Activated naive CD4-positive, alpha-beta T cell (primary cell): ENCODE data around the gene ENO3.

ENCODE experiments used
- DNase-seq, 4 experiments: peaks; one replicate each; lab custom pipeline; 2025; lab: John Stamatoyannopoulos, UW

The ENO3 gene

GRCh38 chr17:4973256-4974114 is 22.6 kb downstream of the ENO3 start:
- DNase-seq, result no peak

- no peak for DNase-seq
These were observed 23.3 kb downstream of the ENO3 start for GRCh38 chr17:4974115-4974670.

- DNase-seq, result no peak
These were observed 27.8 kb downstream of the ENO3 start for GRCh38 chr17:4978726-4979125.

- DNase-seq, result no peak
These were observed 29.8 kb downstream of the ENO3 start for GRCh38 chr17:4980644-4981216.

GRCh38 chr17:4982305-4982704 is 31.4 kb downstream of the ENO3 start:
- no peak for DNase-seq

GRCh38 chr17:4986403-4986802 is 35.5 kb downstream of the ENO3 start:
- DNase-seq, result no peak

GRCh38 chr17:4986951-4987766 is 36.2 kb downstream of the ENO3 start, which contains the start of gene CAMTA2:
CAMTA2 (minus strand) TSS chr17:4987675; CDS start chr17:4986222, 1,453 bp downstream.
- peak; percentile 49 to 82 (median 70) for DNase-seq

GRCh38 chr17:4987767-4988567 is 37.0 kb downstream of the ENO3 start:
- DNase-seq, result no peak

- DNase-seq, result no peak
These were observed 43.2 kb downstream of the ENO3 start for GRCh38 chr17:4994081-4994595.

GRCh38 chr17:4997302-4998026 is 46.5 kb downstream of the ENO3 start, which contains the start of the genes INCA1 and KIF1C:
INCA1 (minus strand) TSS chr17:4997522; CDS start chr17:4994437, 3,085 bp downstream.
KIF1C (plus strand) TSS chr17:4997950; CDS start chr17:5000247, 2,297 bp downstream.
- DNase-seq, result peak; percentile 68 to 88 (median 79)

- DNase-seq, result peak in 1 of 4 experiments; percentile 42
These were observed 47.3 kb downstream of the ENO3 start for GRCh38 chr17:4998027-4998731.

GRCh38 chr17:4998732-4999429 is 48.0 kb downstream of the ENO3 start:
- DNase-seq, result no peak

GRCh38 chr17:4999430-5000093 is 48.6 kb downstream of the ENO3 start:
- no peak for DNase-seq

GRCh38 chr17:5000237-5000639 is 49.3 kb downstream of the ENO3 start:
- no peak for DNase-seq

GRCh38 chr17:5002121-5002788 is 51.3 kb downstream of the ENO3 start:
- no peak for DNase-seq

GRCh38 chr17:5003214-5003867 is 52.4 kb downstream of the ENO3 start:
- DNase-seq, result no peak
